Activated CD4-positive, alpha-beta T cell treated with anti-CD3 and anti-CD28 coated beads, Interleukin-2, amount 50 U/mL, for 48 hours (primary cell): Measurements from ENCODE around the gene C1QL1.
"Not testable (repeated sequence)": the region's sequence is repeated elsewhere in the genome, so short reads cannot be mapped to it uniquely, and the experiment has no call there.

Source experiments
- DNase-seq, 2 experiments: peaks; one replicate each; pipeline ENCODE4 v3.0.0-alpha.2; 2020

The C1QL1 gene

DNA sequence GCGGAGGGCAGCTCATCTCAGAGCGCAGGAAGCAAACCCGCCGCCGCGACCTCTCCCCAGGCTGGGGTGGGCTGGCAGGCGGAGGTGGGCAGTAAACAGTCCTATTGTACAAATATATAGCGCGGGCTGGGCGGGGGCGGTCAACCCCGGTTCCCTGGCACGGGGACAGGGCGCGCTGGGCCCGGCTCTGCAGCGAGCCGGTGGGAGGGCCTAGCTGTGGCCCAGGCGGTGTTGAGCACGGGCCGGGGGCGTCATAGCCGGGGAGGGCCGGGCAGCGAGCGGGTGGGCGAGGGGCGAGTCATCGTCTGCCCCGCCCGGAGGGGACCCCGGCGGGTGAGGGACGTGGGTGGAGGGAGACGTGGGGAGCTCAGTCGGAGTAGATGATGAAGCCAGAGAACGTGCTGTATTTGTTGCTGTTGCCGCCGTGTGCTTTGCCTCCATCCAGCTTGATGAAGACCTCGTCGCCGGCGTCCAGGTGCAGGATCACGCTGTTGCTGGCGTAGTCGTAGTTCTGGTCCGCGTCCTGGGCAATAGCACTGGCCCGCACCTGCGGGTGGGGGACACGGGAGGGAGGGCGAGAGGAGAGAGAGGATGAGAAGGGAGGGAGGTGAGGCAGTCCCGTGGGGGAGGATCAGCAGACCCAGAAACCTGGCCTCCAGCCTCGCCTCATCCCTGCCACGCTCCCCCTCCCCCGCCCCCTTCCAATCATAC is 8.1 kb downstream of the C1QL1 start:
- DNase-seq = no peak

GRCh38 chr17:44956998-44957981 is 10.8 kb downstream of the C1QL1 start:
- no peak for DNase-seq

DNA sequence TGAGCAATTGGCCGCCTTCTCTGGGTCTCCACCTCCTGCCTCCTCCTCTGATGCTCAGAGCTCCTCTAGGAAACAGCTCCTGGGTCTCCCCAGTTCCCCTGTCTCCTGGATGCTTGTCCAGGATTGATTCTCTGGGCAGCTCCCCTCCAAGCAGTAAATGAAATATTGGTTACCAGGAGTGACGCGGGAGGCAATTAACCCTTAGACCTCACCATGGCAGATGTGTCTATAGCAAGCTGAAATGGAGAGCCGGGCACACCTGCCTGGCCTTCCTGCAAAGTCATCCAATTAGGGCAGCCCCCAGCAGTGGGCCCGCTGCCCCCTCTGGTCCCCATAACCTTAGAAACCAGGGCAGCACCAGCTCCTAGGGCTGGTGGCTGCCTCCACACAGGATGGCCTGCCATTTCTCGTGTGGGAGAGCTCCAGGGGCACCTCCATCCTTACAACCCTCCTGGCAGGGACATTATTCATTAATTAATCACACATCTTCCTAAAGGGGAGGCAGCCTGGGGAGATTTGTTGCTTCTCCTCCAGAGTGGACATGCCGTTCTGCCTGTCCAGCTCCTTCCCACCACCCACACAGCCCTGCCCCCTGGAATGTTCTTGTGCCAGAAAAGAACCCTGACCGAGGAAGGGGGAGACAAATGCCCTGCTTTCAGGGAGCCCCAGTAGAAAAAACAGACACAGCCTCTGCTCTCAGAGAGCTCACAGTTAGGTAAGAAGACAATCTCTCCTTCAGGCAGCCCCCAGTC is 12.3 kb downstream of the C1QL1 start:
- DNase-seq = no peak

GRCh38 chr17:44952946-44953475 is 15.1 kb downstream of the C1QL1 start:
- DNase-seq = no peak

GRCh38 chr17:44948315-44948795 is 19.7 kb downstream of the C1QL1 start:
- DNase-seq = no peak

- DNase-seq = peak; percentile 91 to 95
These were observed 20.4 kb downstream of the C1QL1 start, which contains the start of gene KIF18B for GRCh38 chr17:44947461-44948314. TSS of gene KIF18B (minus strand) at chr17:44947773. CDS start at chr17:44936344, 11,429 bp downstream.

- DNase-seq = not testable (repeated sequence)
These were observed 22.5 kb downstream of the C1QL1 start for GRCh38 chr17:44945652-44946051.

DNA sequence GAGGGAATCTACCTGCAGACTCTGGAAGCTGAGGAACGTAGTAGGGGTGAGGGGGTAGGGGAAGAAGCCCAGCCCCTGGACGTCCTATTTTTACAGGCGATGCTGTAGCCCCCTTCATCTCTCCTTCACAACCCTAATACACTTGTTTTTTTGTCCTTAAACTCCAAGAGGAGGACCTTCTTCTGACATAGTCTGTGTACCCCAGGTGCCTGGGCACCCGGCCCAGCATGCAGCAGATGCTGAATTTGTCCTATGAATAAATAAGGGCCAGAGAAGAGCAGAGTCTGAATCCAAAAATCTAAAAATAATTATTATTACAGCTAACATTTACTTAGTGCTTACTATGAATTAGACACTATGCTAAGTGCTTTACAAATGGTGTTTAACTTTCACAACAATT is 25.6 kb downstream of the C1QL1 start:
- DNase-seq = no peak

- DNase-seq = no peak
These were observed 26.3 kb downstream of the C1QL1 start for GRCh38 chr17:44941712-44942331.

DNA sequence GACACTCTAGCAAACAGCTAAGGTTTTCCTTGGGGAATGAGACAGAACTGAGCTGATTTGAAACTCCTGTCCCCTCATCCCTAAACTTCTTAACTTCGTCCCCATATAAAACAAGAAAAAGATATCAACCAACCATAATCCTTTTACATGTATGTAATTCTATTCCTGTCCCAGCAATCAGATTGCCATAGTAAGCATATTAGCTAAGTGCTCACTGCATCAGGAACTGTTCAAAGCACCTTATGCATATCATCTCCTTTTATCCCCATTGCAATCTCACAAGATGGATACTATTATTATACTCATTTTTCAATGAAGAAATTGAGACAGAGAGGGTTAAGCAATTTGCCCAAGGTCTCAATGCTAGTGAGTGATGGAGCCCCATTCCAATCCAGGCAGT is 27.3 kb downstream of the C1QL1 start:
- no peak for DNase-seq

GRCh38 chr17:44940317-44940716 is 27.8 kb downstream of the C1QL1 start:
- DNase-seq = no peak

DNA sequence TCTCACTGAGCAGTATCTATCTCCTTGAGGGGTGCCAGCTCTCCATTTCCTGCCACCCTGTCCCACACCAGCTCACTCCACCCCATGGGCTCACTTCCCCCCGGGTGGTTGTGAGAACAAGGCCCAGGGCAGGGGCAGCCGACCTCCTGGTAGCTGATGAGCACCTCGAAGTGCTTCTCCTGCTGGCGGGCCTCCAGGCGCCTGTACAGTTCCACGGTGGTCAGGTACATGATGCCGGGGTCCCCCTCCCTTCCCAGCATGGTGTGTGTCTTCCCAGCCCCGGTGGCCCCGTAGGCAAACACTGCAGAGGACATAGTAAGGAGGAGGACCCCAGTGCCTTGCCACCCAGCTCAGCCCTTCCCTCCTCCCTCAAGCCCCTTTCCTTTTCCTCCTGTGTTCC is 33.0 kb downstream of the C1QL1 start:
- DNase-seq = no peak

GRCh38 chr17:44934745-44935105 is 33.4 kb downstream of the C1QL1 start:
- DNase-seq = no peak

DNA sequence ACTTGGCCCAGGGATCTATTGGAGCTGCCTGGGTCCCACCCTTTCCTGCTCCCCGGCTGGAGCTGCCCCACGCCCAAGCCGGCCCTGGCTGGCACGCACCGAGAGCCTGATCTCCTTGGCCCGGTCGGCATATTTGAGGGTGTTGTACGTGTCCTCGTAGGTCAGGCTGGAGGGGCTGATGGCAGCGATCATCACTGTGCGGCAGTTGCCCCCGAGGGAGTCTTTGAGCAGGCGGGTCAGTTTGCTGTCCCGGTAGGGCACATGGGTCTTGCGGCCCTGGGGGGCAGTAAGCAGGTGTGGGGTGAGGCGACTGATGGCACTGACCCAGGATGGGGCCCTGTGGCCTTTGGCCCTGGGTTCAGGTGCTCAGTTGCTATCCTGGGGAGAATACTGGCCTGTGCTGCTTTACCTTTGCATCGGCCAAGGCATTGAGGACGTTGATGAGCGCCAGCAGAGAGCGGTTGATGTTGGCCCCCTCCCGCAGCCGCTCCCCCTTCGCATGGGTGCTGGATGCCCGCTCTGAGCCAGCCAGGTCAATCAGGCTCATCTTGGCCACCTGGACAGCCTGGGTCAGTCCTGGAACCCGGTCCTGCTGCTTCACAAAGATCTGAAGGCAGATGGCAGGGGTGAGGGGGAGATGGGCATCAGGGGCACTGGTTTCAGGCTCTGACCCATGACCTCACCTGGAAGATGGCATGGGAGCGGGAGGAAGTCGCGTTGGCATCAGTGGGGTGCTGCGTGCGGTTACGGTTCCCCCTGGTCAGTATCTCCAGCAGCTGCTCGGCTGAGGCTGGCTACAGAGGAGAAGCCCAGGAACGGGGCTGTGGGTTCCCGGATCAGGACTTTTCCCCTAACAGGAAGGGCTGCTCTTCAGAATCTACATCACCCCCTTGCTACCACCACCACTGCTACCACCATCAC is 34.0 kb downstream of the C1QL1 start:
- no peak for DNase-seq

GRCh38 chr17:44932787-44933097 is 35.4 kb downstream of the C1QL1 start:
- DNase-seq = no peak

DNA sequence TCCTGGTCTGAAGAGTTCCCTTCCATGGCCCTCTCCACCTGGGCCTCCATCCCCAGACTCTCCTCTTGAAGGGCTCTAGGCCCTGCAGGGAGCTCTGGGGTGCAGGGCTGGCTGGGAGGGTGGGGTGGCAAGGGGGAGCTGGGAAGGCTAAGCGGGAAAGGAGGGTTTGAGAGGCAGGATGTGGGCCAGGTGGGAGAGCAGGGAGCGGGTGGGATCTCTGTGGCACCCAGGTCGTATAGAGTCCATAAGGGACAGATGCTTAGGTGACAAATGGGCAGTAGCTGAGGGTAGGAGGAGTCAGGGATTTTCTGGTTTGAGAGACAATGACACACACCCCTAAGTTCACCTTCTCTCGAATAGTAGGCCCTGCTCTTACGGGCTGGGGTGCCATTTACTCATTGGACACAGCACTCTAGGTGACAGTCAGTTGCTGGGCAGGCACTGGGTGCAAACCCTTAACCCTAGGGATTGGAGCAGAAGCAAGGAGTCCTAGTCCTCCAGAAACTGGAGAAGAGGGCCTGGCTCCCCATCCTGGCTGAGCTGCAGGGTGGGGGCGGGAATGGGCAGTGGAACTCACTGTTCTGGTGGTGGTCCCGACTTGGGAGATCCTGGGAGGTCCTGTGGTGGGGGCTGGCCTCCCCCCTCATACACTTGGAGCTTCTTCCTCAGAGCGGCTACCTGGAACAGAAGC is 35.9 kb downstream of the C1QL1 start:
- DNase-seq = no peak

GRCh38 chr17:44931376-44931775 is 36.7 kb downstream of the C1QL1 start:
- no peak for DNase-seq

- DNase-seq = no peak
These were observed 37.4 kb downstream of the C1QL1 start for GRCh38 chr17:44930667-44931066.

DNA sequence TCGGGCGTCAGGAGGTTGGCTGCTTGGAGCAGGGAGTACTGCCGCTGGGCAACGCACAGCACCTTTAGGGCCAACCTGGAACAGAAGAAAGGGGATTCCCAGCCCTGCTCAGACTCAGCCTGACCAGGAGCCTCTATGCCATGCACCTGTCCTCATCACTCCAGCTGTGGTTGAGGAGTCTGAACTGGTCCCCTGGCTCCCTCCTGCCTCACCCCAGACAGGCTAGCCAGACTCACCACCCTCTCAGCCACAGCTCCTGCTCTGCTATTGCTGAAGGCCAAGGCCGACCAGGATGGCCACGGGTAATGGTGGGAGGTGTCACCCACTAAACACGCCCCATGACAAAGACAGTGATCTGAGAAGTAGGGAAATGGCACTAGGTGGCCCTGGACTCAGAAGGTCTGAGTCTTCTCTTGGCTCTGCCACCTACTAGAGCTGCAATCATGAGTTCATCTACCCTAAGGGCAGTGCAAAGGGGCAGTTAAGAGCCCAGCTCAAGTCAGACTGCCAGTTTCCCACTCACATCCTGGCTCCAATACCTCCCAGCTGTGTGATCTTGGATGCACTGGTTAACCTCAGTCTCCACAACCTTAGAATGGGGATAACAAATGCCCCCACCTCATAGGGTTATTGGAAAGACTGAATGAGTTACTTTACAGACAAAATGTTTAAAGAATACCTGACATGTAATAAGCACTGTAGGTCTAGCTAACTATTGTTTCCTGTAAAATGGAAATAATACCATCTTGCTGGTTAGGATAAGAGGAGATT is 39.0 kb downstream of the C1QL1 start:
- DNase-seq = no peak
